Type B pancreatic cell (in vitro differentiated cells): ENCODE data around the gene FBXO17. TPM values are rescaled to one million over a fixed set of nuclear protein-coding genes. Genes with fewer than 3 reads are reported as not detected.

Experiments used
- DNase-seq: peaks from one replicate; pipeline ENCODE4 v3.0.0; 2021; ENCODE audit warnings: mixed read lengths; ENCODE audit not compliant: unreplicated experiment; ENCODE audit errors: extremely low spot score
- H3K27ac Mint-ChIP-seq: 2 replicates; pipeline ENCODE4 v1.8.0; 2021; ENCODE audit warnings: mild to moderate bottlenecking, mixed read lengths
- H3K27me3 Mint-ChIP-seq: 2 replicates; pipeline ENCODE4 v1.8.0; 2021; ENCODE audit warnings: mixed read lengths
- H3K36me3 Mint-ChIP-seq: 2 replicates; pipeline ENCODE4 v1.8.0; 2021; ENCODE audit warnings: mixed read lengths
- H3K4me1 Mint-ChIP-seq: one replicate; pipeline ENCODE4 v1.8.0; 2021; ENCODE audit warnings: mixed read lengths; ENCODE audit not compliant: unreplicated experiment
- H3K4me3 Mint-ChIP-seq: 2 replicates; pipeline ENCODE4 v1.8.0; 2021; ENCODE audit warnings: mild to moderate bottlenecking, mixed read lengths
- H3K9me3 Mint-ChIP-seq: 2 replicates; pipeline ENCODE4 v1.8.0; 2021; ENCODE audit warnings: mixed read lengths
- total RNA-seq: library from RNA; stranded (reverse); gene quantifications from 2 replicates; pipeline ENCODE4 v1.2.1, GENCODE V29; 2021; ENCODE audit warnings: low replicate concordance
- TF ChIP-seq, protein P1 (sequence below): fragments of 200-600 bp; sonication (generic); conservative IDR thresholded peaks from 2 replicates; pipeline ENCODE4 v1.5.0; 2021; ENCODE audit warnings: antibody characterized with exemption, mild to moderate bottlenecking

Gene FBXO17
- total RNA-seq, 1 donor from 2014 or later, result 26.0 TPM

- DNase-seq, result no peak
- Mint-ChIP-seq H3K9me3 (no peaks in the 10 kb centered on the region), H3K4me3 (no peak overlapping the region), H3K27me3 (no peaks in the 10 kb centered on the region), H3K36me3 (peaks cover 16% of the 10 kb centered on the region), H3K27ac (no peak overlapping the region), H3K4me1 (peaks cover 9% of the 10 kb centered on the region)
- TF ChIP-seq, protein P1, sequence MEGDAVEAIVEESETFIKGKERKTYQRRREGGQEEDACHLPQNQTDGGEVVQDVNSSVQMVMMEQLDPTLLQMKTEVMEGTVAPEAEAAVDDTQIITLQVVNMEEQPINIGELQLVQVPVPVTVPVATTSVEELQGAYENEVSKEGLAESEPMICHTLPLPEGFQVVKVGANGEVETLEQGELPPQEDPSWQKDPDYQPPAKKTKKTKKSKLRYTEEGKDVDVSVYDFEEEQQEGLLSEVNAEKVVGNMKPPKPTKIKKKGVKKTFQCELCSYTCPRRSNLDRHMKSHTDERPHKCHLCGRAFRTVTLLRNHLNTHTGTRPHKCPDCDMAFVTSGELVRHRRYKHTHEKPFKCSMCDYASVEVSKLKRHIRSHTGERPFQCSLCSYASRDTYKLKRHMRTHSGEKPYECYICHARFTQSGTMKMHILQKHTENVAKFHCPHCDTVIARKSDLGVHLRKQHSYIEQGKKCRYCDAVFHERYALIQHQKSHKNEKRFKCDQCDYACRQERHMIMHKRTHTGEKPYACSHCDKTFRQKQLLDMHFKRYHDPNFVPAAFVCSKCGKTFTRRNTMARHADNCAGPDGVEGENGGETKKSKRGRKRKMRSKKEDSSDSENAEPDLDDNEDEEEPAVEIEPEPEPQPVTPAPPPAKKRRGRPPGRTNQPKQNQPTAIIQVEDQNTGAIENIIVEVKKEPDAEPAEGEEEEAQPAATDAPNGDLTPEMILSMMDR, result no peak
These were observed 35.6 kb downstream of the FBXO17 start for GRCh38 chr19:38939957-38940356.

GRCh38 chr19:38933544-38933943 lies 42.0 kb downstream of the FBXO17 start:
- H3K4me3 Mint-ChIP-seq, result peak overlapping the region; percentile 20
- no peak overlapping the region for H3K27ac Mint-ChIP-seq
- no peaks in the 10 kb centered on the region for H3K27me3 Mint-ChIP-seq
- peaks cover 5% of the 10 kb centered on the region for H3K9me3 Mint-ChIP-seq
- no peak for DNase-seq
- H3K4me1 Mint-ChIP-seq, result peaks cover 18% of the 10 kb centered on the region
- TF ChIP-seq, protein P1, result no peak
- peaks cover 28% of the 10 kb centered on the region for H3K36me3 Mint-ChIP-seq

DNA sequence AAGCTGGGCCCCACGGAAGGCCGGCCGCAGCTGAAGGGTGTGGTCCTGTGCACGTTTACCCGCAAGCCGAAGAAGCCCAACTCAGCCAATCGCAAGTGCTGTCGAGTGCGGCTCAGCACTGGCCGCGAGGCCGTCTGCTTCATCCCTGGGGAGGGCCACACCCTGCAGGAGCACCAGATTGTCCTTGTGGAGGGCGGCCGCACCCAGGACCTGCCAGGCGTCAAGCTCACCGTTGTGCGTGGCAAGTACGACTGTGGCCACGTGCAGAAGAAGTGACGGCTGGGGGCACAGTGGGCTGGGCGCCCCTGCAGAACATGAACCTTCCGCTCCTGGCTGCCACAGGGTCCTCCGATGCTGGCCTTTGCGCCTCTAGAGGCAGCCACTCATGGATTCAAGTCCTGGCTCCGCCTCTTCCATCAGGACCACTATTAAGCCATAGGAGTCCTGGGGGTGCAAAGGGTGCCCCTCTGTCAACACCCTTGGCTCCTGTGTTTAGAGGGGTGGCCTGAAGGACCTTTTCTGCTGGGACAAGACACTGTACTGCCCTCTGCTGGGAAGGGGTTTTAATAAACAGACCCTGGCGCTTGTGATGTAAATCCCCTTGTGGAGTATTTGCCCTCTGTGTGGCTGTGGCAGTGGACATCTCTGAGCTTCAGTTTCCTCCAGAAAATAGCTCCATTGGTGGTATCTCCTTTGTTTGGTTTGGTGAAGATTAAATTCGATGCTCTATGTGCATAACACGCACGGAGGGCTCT lies 42.9 kb downstream of the FBXO17 start:
- peaks cover 28% of the 10 kb centered on the region for H3K36me3 Mint-ChIP-seq
- peaks cover 18% of the 10 kb centered on the region for H3K4me1 Mint-ChIP-seq
- no peak for DNase-seq
- TF ChIP-seq, protein P1, result peak; percentile 62
- H3K9me3 Mint-ChIP-seq, result peaks cover 5% of the 10 kb centered on the region
- peak overlapping the region; percentile 62 for H3K4me3 Mint-ChIP-seq
- H3K27me3 Mint-ChIP-seq, result no peaks in the 10 kb centered on the region
- H3K27ac Mint-ChIP-seq, result peak overlapping the region; percentile 21

DNA sequence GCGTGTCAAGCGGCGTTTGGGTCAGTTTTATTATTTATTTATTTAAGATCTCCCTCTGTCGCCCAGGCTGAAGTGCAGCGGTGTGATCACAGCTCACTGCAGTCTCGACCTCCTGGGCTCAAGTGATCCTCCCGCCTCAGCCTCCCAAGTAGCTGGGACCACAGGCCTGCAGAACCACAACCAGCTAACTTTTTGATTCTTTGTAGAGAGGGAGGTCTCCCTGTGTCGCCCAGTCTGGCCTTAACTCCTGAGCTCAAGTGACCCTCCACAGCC lies 44.1 kb downstream of the FBXO17 start:
- TF ChIP-seq, protein P1, result no peak
- H3K27me3 Mint-ChIP-seq, result no peaks in the 10 kb centered on the region
- H3K4me3 Mint-ChIP-seq, result peak overlapping the region; percentile 99
- peaks cover 28% of the 10 kb centered on the region for H3K36me3 Mint-ChIP-seq
- H3K4me1 Mint-ChIP-seq, result peaks cover 18% of the 10 kb centered on the region
- DNase-seq, result no peak
- peak overlapping the region; percentile 99 for H3K27ac Mint-ChIP-seq
- peaks cover 5% of the 10 kb centered on the region for H3K9me3 Mint-ChIP-seq

GRCh38 chr19:38930776-38931520 lies 44.6 kb downstream of the FBXO17 start, which contains the start of gene MRPS12:
MRPS12 (plus strand) TSS chr19:38930944; CDS start chr19:38931295, 351 bp downstream.
- TF ChIP-seq, protein P1, result no peak
- H3K4me3 Mint-ChIP-seq, result peak within 1 kb of the TSS; percentile 99
- peak; percentile 97 for DNase-seq
- H3K36me3 Mint-ChIP-seq, result peaks cover 24% of the 10 kb centered on the region
- peaks cover 18% of the 10 kb centered on the region for H3K4me1 Mint-ChIP-seq
- peaks cover 5% of the 10 kb centered on the region for H3K9me3 Mint-ChIP-seq
- H3K27ac Mint-ChIP-seq, result peak within 1 kb of the TSS; percentile 99
- no peaks in the 10 kb centered on the region for H3K27me3 Mint-ChIP-seq
